ENCODE measurements around the gene RAI1.

Gene RAI1

GRCh38 chr17:17725011-17725751 lies 43.9 kb downstream of the RAI1 start:
- DNase-seq (ENCODE audit: low read depth): no peak
- TF ChIP-seq, protein P1, sequence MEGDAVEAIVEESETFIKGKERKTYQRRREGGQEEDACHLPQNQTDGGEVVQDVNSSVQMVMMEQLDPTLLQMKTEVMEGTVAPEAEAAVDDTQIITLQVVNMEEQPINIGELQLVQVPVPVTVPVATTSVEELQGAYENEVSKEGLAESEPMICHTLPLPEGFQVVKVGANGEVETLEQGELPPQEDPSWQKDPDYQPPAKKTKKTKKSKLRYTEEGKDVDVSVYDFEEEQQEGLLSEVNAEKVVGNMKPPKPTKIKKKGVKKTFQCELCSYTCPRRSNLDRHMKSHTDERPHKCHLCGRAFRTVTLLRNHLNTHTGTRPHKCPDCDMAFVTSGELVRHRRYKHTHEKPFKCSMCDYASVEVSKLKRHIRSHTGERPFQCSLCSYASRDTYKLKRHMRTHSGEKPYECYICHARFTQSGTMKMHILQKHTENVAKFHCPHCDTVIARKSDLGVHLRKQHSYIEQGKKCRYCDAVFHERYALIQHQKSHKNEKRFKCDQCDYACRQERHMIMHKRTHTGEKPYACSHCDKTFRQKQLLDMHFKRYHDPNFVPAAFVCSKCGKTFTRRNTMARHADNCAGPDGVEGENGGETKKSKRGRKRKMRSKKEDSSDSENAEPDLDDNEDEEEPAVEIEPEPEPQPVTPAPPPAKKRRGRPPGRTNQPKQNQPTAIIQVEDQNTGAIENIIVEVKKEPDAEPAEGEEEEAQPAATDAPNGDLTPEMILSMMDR (conservative IDR thresholded peaks at IDR 0.05; ENCODE audit: low read depth, low read length): no peak
- H3K4me3 ChIP-seq (ENCODE audit: low read length): peak overlapping the region; percentile 64

DNA sequence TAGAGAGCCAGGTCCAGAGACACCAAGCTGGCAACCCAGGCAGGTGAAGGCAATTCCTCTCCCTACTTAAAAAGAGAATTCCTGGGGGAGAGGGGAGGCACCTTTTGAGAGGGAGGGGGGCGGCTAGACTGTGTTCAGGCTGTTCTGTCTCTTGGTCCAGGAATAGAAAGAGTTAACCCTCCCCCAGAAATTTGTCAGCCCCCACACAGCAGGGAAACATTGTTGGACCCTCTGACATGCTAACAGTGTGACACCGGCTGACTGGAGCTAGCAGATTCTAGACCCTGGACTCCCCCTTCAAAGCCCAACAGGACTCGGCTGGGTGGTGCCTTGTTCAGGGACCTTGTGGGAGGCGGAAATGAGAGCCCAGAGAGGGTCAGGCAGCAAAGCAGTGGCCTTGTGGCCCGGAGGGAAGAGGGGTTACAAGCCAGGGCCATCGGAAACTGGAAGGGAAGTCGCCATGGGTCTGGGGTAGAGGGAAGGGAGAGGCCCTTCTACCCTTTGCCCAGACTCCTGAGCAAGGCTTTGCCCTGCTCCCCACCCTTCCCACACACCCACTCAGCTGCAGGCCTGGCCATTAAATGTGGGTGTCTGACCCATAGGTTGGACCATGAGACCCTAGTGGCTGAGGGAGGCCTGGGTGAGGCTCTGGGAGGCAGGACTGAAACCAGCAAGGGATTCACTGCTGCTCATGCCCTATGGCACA lies 44.6 kb downstream of the RAI1 start:
- DNase-seq (ENCODE audit: low read depth): no peak
- TF ChIP-seq, protein P1 (conservative IDR thresholded peaks at IDR 0.05; ENCODE audit: low read depth, low read length): no peak
- peak overlapping the region; percentile 64 for H3K4me3 ChIP-seq (ENCODE audit: low read length)

GRCh38 chr17:17726458-17727060 lies 45.3 kb downstream of the RAI1 start:
- TF ChIP-seq, protein P1 (conservative IDR thresholded peaks at IDR 0.05; ENCODE audit: low read depth, low read length): no peak
- DNase-seq (ENCODE audit: low read depth): no peak
- no peak overlapping the region for H3K4me3 ChIP-seq (ENCODE audit: low read length)

DNA sequence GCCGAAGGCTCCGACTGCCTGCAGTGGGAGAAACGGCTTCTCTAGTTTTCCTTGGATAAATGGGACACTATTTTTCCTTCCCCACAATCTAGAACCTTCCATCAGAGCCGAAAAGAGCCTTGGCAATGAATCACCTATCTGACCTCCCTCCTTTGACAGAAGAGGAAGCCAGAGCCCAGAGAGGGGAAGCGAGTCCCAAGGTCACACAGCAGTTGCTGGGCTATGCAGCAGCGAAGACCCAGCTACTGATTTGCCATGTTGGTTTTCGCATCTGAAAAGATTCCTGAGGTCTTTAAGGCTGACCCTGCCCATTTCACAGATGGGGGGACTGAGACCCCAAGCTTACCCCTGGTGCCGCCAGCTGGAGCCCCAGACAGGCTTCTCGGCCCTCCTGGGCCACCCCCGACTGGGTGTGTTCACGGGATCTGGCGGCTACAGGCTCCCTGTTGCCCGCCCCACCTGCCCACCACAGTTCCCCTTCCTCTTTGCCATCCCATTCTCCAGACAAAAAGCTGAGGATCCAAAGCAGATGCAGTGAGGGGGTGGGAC lies 45.9 kb downstream of the RAI1 start:
- no peak for DNase-seq (ENCODE audit: low read depth)
- TF ChIP-seq, protein P1 (conservative IDR thresholded peaks at IDR 0.05; ENCODE audit: low read depth, low read length): no peak
- no peak overlapping the region for H3K4me3 ChIP-seq (ENCODE audit: low read length)

- H3K4me3 ChIP-seq (ENCODE audit: low read length): no peak overlapping the region
- DNase-seq (ENCODE audit: low read depth): no peak
- TF ChIP-seq, protein P1 (conservative IDR thresholded peaks at IDR 0.05; ENCODE audit: low read depth, low read length): no peak
Measured at GRCh38 chr17:17728146-17728545, 46.9 kb downstream of the RAI1 start.

GRCh38 chr17:17728550-17729251 lies 47.4 kb downstream of the RAI1 start:
- H3K4me3 ChIP-seq (ENCODE audit: low read length): no peak overlapping the region
- DNase-seq (ENCODE audit: low read depth): no peak
- TF ChIP-seq, protein P1 (conservative IDR thresholded peaks at IDR 0.05; ENCODE audit: low read depth, low read length): no peak
